ENCODE results near the gene TEX12. TPM values are rescaled to one million over a fixed set of nuclear protein-coding genes. Genes with fewer than 3 reads are reported as not detected.
A peak's percentile ranks its signal among the peaks of the same experiment; 100 is the strongest.

Gene TEX12
- polyA plus RNA-seq, 3 donors, result 0.43 TPM; not detected in 2

DNA sequence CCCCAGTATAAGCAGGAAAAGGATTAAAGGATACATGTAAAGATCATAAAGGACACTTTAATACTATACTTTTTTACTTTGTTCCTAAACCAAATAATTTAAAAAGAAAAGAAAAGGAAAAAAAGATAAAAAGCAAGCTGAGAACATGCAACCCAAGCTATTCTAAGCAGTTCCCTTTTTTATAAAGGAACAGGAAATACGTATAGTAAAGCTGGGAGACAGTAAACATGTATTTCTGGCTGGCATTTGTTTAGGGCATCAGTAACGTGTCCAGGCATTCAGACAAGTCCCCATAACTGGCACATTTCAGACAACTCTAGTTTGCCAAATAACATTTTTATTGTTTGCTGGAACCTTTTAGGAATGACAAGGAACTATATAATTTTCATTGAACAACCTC is 33.1 kb downstream of the TEX12 start:
- H3K4me1 ChIP-seq (ENCODE audit: control insufficient read depth in 1 of 2, insufficient read depth in 2 of 2, low read length in 2 of 2), result peaks cover 22 to 26% of the 10 kb centered on the region in 2 donors
- no peaks in the 10 kb centered on the region for H3K79me2 ChIP-seq (ENCODE audit: insufficient read depth, low read length)
- no peaks in the 10 kb centered on the region for H4K20me1 ChIP-seq (ENCODE audit: insufficient read depth, low read length)
- H3K9me3 ChIP-seq (replicated peaks in 1 of 2; ENCODE audit: control insufficient read depth in 1 of 2, insufficient read depth in 1 of 2, low read length in 2 of 2), result no peaks in the 10 kb centered on the region
- peak overlapping the region; percentile 18 for H3K9ac ChIP-seq (ENCODE audit: insufficient read depth, low read length, poor library complexity, severe bottlenecking)
- no peaks in the 10 kb centered on the region for H3K27me3 ChIP-seq (ENCODE audit: control insufficient read depth in 2 of 2, insufficient read depth in 2 of 2, low read length in 2 of 2)
- Mint-ChIP-seq H3K4me3 (peak overlapping the region in 1 of 2 donors; percentile 35), H3K9me3 (peaks cover 0 to 4% (median 0%) of the 10 kb centered on the region in 7 donors), H3K4me1 (peaks cover 22% of the 10 kb centered on the region), H3K27me3 (ENCODE audit: low read depth in 3 of 3) (peaks cover 0 to 2% (median 0%) of the 10 kb centered on the region in 3 donors), H3K27ac (peak overlapping the region in 5 of 7 donors; percentile 45 to 73 (median 54)), H3K36me3 (no peaks in the 10 kb centered on the region)
- peak overlapping the region in 1 of 2 donors; percentile 65 for H3K27ac ChIP-seq (ENCODE audit: low read depth in 1 of 2, low read length in 2 of 2)
- H3K4me3 ChIP-seq (replicated peaks in 1 of 3; ENCODE audit: low read depth in 2 of 3, low read length in 3 of 3), result no peak overlapping the region
- intact Hi-C loops (cut with micrococcal nuclease), result no loop called here
- no peak for TF ChIP-seq CTCF (IDR thresholded peaks at IDR 0.05)
- DNase-seq, result peak in 1 of 3 donors; percentile 31
- WGBS (ENCODE audit: insufficient coverage), result no CpG with 5 or more reads among the region's 2 CpGs
- H3K36me3 ChIP-seq (replicated peaks in 1 of 2; ENCODE audit: control insufficient read depth in 1 of 2, insufficient read depth in 2 of 2, low read length in 2 of 2), result no peaks in the 10 kb centered on the region
- H3K4me2 ChIP-seq (replicated peaks; ENCODE audit: extremely low read depth, low read length, poor library complexity, severe bottlenecking), result peak overlapping the region; percentile 26
- H2AFZ ChIP-seq (ENCODE audit: insufficient read depth, low read depth, low read length, poor library complexity, severe bottlenecking), result no peak overlapping the region

- H3K4me2 ChIP-seq (replicated peaks; ENCODE audit: extremely low read depth, low read length, poor library complexity, severe bottlenecking), result no peak overlapping the region
- H3K36me3 ChIP-seq (replicated peaks in 1 of 2; ENCODE audit: control insufficient read depth in 1 of 2, insufficient read depth in 2 of 2, low read length in 2 of 2), result no peaks in the 10 kb centered on the region
- H3K4me3 Mint-ChIP-seq, result no peak overlapping the region
- peaks cover 2 to 5% (median 2%) of the 10 kb centered on the region in 3 donors for H3K27me3 Mint-ChIP-seq (ENCODE audit: low read depth in 3 of 3)
- peaks cover 0 to 1% (median 0%) of the 10 kb centered on the region in 7 donors for H3K9me3 Mint-ChIP-seq
- H3K27ac Mint-ChIP-seq, result no peak overlapping the region
- no peaks in the 10 kb centered on the region for H3K36me3 Mint-ChIP-seq
- H2AFZ ChIP-seq (ENCODE audit: insufficient read depth, low read depth, low read length, poor library complexity, severe bottlenecking), result no peak overlapping the region
- peaks cover 3% of the 10 kb centered on the region for H3K4me1 Mint-ChIP-seq
- no peaks in the 10 kb centered on the region for H4K20me1 ChIP-seq (ENCODE audit: insufficient read depth, low read length)
- H3K79me2 ChIP-seq (ENCODE audit: insufficient read depth, low read length), result no peaks in the 10 kb centered on the region
- H3K9ac ChIP-seq (ENCODE audit: insufficient read depth, low read length, poor library complexity, severe bottlenecking), result no peak overlapping the region
- no peaks in the 10 kb centered on the region for H3K4me1 ChIP-seq (ENCODE audit: control insufficient read depth in 1 of 2, insufficient read depth in 2 of 2, low read length in 2 of 2)
- H3K27ac ChIP-seq (ENCODE audit: low read depth in 1 of 2, low read length in 2 of 2), result no peak overlapping the region
- H3K27me3 ChIP-seq (ENCODE audit: control insufficient read depth in 2 of 2, insufficient read depth in 2 of 2, low read length in 2 of 2), result no peaks in the 10 kb centered on the region
- WGBS (ENCODE audit: insufficient coverage), result 87% methylated on average over 5 of the region's 23 CpGs
- no peak for DNase-seq
- intact Hi-C loops (cut with micrococcal nuclease), result no loop called here
- H3K4me3 ChIP-seq (replicated peaks in 1 of 3; ENCODE audit: low read depth in 2 of 3, low read length in 3 of 3), result no peak overlapping the region
- H3K9me3 ChIP-seq (replicated peaks in 1 of 2; ENCODE audit: control insufficient read depth in 1 of 2, insufficient read depth in 1 of 2, low read length in 2 of 2), result no peaks in the 10 kb centered on the region
- no peak for TF ChIP-seq CTCF (IDR thresholded peaks at IDR 0.05)
Observed at GRCh38 chr11:112206071-112206470, 38.9 kb downstream of the TEX12 start.

Data from CD14-positive monocyte (primary cell).